GM12878 (cell line): ENCODE results near the gene TBX15.

Experiments used
- EZH2 ChIP-seq: IDR thresholded peaks from 2 replicates; pipeline ENCODE4 v1.6.1; 2012; ENCODE audit warnings: low read depth, mild to moderate bottlenecking, control low read depth, inconsistent platforms, low read length, borderline replicate concordance; ENCODE audit not compliant: control insufficient read depth
- NFYB ChIP-seq: IDR thresholded peaks from 2 replicates; pipeline ENCODE4 v1.6.1; 2011; ENCODE audit warnings: low read depth, mild to moderate bottlenecking, low read length, improper control_type of control experiment, moderate library complexity; ENCODE audit not compliant: insufficient read depth
- POLR2A ChIP-seq: IDR thresholded peaks from 2 replicates; pipeline ENCODE4 v1.6.1; 2011; ENCODE audit warnings: low read depth, mild to moderate bottlenecking, low read length
- POLR2AphosphoS5 ChIP-seq: IDR thresholded peaks from 2 replicates; pipeline ENCODE4 v1.6.1; 2011; ENCODE audit warnings: mild to moderate bottlenecking, low read length, inconsistent platforms
- RAD21 ChIP-seq: IDR thresholded peaks from 2 replicates; pipeline ENCODE4 v1.6.1; 2011; ENCODE audit warnings: mild to moderate bottlenecking, low read depth, low read length, moderate library complexity; ENCODE audit not compliant: insufficient read depth
- SMC3 ChIP-seq: IDR thresholded peaks from 2 replicates; pipeline ENCODE4 v1.6.1; 2011; ENCODE audit warnings: low read length, improper control_type of control experiment, borderline replicate concordance
- TF ChIP-seq, protein P1 (sequence below): fragments of 450-650 bp; conservative IDR thresholded peaks from 2 replicates; pipeline ENCODE4 v1.6.1; 2017; ENCODE audit warnings: mild to moderate bottlenecking, moderate library complexity
- TF ChIP-seq, protein P2 (sequence below): fragments of 450-650 bp; IDR thresholded peaks from 2 replicates; pipeline ENCODE4 v1.6.1; 2016; ENCODE audit warnings: mild to moderate bottlenecking, moderate library complexity, borderline replicate concordance
- TF ChIP-seq, protein P3 (sequence below), 3 experiments: IDR thresholded peaks in 2 of 3; conservative IDR thresholded peaks in 1 of 3; 2 replicates each; pipeline ENCODE4 v1.5.1; 2011; ENCODE audit warnings: low read depth in 3 of 3, low read length in 3 of 3, mild to moderate bottlenecking in 3 of 3, control low read depth in 2 of 3, moderate library complexity in 2 of 3, inconsistent platforms in 1 of 3, mixed read lengths in 1 of 3; ENCODE audit not compliant: control insufficient read depth in 2 of 3, insufficient read depth in 1 of 3; ENCODE audit errors: extremely low read depth in 1 of 3

DNA sequence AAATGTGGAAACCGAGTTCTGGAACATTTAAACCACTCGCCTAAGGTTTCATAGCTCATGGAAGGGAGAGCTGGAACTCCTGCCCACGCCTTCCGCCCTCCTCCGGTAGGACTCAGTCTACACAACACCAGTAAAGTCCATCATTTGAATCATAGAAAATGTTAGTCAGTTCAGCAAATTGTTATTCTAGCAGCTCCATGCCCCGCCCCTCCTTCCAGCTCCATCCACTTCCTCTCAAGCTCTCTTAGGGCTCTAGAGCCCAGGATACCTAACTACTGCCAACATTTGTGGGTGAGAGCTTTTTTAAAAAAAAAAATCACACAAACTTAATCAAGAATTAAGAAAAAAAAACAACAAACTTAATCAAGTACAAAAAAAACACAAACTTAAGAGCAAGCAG is 121.8 kb downstream of the TBX15 start:
- TF ChIP-seq EZH2 (no peak), RAD21 (no peak), POLR2AphosphoS5 (no peak), POLR2A (no peak), NFYB (no peak), SMC3 (no peak)
- TF ChIP-seq, protein P1, sequence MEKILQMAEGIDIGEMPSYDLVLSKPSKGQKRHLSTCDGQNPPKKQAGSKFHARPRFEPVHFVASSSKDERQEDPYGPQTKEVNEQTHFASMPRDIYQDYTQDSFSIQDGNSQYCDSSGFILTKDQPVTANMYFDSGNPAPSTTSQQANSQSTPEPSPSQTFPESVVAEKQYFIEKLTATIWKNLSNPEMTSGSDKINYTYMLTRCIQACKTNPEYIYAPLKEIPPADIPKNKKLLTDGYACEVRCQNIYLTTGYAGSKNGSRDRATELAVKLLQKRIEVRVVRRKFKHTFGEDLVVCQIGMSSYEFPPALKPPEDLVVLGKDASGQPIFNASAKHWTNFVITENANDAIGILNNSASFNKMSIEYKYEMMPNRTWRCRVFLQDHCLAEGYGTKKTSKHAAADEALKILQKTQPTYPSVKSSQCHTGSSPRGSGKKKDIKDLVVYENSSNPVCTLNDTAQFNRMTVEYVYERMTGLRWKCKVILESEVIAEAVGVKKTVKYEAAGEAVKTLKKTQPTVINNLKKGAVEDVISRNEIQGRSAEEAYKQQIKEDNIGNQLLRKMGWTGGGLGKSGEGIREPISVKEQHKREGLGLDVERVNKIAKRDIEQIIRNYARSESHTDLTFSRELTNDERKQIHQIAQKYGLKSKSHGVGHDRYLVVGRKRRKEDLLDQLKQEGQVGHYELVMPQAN = no peak
- TF ChIP-seq, protein P2, sequence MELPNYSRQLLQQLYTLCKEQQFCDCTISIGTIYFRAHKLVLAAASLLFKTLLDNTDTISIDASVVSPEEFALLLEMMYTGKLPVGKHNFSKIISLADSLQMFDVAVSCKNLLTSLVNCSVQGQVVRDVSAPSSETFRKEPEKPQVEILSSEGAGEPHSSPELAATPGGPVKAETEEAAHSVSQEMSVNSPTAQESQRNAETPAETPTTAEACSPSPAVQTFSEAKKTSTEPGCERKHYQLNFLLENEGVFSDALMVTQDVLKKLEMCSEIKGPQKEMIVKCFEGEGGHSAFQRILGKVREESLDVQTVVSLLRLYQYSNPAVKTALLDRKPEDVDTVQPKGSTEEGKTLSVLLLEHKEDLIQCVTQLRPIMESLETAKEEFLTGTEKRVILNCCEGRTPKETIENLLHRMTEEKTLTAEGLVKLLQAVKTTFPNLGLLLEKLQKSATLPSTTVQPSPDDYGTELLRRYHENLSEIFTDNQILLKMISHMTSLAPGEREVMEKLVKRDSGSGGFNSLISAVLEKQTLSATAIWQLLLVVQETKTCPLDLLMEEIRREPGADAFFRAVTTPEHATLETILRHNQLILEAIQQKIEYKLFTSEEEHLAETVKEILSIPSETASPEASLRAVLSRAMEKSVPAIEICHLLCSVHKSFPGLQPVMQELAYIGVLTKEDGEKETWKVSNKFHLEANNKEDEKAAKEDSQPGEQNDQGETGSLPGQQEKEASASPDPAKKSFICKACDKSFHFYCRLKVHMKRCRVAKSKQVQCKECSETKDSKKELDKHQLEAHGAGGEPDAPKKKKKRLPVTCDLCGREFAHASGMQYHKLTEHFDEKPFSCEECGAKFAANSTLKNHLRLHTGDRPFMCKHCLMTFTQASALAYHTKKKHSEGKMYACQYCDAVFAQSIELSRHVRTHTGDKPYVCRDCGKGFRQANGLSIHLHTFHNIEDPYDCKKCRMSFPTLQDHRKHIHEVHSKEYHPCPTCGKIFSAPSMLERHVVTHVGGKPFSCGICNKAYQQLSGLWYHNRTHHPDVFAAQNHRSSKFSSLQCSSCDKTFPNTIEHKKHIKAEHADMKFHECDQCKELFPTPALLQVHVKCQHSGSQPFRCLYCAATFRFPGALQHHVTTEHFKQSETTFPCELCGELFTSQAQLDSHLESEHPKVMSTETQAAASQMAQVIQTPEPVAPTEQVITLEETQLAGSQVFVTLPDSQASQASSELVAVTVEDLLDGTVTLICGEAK = no peak
- TF ChIP-seq, protein P3, sequence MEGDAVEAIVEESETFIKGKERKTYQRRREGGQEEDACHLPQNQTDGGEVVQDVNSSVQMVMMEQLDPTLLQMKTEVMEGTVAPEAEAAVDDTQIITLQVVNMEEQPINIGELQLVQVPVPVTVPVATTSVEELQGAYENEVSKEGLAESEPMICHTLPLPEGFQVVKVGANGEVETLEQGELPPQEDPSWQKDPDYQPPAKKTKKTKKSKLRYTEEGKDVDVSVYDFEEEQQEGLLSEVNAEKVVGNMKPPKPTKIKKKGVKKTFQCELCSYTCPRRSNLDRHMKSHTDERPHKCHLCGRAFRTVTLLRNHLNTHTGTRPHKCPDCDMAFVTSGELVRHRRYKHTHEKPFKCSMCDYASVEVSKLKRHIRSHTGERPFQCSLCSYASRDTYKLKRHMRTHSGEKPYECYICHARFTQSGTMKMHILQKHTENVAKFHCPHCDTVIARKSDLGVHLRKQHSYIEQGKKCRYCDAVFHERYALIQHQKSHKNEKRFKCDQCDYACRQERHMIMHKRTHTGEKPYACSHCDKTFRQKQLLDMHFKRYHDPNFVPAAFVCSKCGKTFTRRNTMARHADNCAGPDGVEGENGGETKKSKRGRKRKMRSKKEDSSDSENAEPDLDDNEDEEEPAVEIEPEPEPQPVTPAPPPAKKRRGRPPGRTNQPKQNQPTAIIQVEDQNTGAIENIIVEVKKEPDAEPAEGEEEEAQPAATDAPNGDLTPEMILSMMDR (IDR thresholded peaks at IDR 0.05 in 2 of 3, conservative IDR thresholded peaks at IDR 0.05 in 1 of 3; ENCODE audit: control insufficient read depth in 2 of 3, extremely low read depth in 1 of 3, insufficient read depth in 1 of 3, low read depth in 3 of 3, low read length in 3 of 3) = no peak
